ENCODE results near the gene TAF1D.

DNA sequence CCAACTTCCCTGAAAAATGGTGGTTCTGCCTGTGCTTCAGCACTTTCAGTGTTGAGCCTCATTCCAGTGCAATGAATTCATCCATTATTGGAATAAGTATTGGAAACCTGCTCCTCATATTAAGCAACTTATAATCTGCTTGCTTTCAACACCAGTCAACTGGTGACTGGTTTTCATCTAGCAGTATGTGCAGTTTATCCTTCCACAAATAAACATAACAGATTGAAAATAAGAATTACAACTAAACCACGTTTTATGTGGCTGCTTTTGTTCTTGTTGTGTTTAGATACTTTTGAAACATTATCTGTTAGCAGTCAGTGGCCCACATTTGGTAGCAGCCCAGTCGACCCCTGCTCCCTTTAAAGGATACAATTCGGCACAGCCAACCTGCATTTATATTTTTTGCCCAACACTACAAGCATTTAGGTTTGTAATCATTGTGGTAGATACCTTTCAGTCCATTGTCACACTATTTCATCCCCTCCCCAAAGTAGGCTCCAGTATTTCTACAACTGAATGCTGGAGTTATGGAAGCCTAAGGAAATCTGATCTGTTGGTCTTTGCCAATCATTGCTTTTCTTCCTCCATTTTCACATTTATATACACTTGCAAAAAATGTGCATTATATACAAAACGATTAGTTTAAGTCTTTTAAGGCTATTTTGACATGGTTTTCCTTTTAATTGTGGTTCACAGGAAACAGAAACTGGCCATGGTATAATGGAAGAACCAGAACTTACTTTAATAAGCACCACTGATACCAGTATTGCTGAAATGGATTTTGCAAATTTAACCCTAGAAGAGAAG is 13.1 kb downstream of the TAF1D start:
- TF ChIP-seq, protein P1, sequence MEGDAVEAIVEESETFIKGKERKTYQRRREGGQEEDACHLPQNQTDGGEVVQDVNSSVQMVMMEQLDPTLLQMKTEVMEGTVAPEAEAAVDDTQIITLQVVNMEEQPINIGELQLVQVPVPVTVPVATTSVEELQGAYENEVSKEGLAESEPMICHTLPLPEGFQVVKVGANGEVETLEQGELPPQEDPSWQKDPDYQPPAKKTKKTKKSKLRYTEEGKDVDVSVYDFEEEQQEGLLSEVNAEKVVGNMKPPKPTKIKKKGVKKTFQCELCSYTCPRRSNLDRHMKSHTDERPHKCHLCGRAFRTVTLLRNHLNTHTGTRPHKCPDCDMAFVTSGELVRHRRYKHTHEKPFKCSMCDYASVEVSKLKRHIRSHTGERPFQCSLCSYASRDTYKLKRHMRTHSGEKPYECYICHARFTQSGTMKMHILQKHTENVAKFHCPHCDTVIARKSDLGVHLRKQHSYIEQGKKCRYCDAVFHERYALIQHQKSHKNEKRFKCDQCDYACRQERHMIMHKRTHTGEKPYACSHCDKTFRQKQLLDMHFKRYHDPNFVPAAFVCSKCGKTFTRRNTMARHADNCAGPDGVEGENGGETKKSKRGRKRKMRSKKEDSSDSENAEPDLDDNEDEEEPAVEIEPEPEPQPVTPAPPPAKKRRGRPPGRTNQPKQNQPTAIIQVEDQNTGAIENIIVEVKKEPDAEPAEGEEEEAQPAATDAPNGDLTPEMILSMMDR (IDR thresholded peaks at IDR 0.05), result no peak
- TF ChIP-seq EP300 (IDR thresholded peaks at IDR 0.05), result no peak
- no peak for TF ChIP-seq POLR2A (IDR thresholded peaks at IDR 0.05)
- TF ChIP-seq POLR2AphosphoS5 (IDR thresholded peaks at IDR 0.05), result peak in 1 of 4 donors; percentile 6

Data from sigmoid colon (tissue), 4 donors.